Pancreas (tissue), 10 donors: ENCODE data around the gene ZNF511. TPM values are rescaled to one million over a fixed set of nuclear protein-coding genes. Genes with fewer than 3 reads are reported as not detected.

Source experiments
- ATAC-seq, 4 donors: fragments of 200-7000 bp; cut with Tn5 transposase; one replicate each; pipeline versions ENCODE4 v1.8.0 to v1.9.1; 2020; ENCODE audit warnings: mild to moderate bottlenecking in 4 of 4, moderate library complexity in 4 of 4
- DNase-seq, 6 donors: peaks; one replicate each; pipeline ENCODE4 v3.0.0-alpha.2; 2020
- FAIRE-seq: peaks from 2 replicates; lab custom pipeline; 2012; peaks lifted over from hg19 to GRCh38; lab: Jason Lieb, UNC
- H3K27ac ChIP-seq, 4 donors: fragments of 200-600 bp; sonication (generic); 1 replicate in 3 of 4; 2 replicates in 1 of 4; pipeline versions ENCODE4 v1.5.0 to v1.8.0; 2020
- H3K27me3 ChIP-seq, 4 donors: fragments of 200-600 bp; one replicate each; pipeline ENCODE4 v1.8.0; 2021
- H3K36me3 ChIP-seq, 3 donors: fragments of 200-600 bp; sonication (generic) in 1 of 3; one replicate each; pipeline versions ENCODE4 v1.5.0 to v1.8.0; 2020 to 2021
- H3K4me1 ChIP-seq, 3 donors: fragments of 200-600 bp; one replicate each; pipeline ENCODE4 v1.8.0; 2021
- H3K4me3 ChIP-seq, 4 donors: fragments of 200-600 bp; sonication (generic) in 2 of 4; one replicate each; pipeline versions ENCODE4 v1.5.0 to v1.8.0; 2020 to 2021
- H3K9me3 ChIP-seq, 4 donors: fragments of 200-600 bp; one replicate each; pipeline ENCODE4 v1.8.0; 2021
- WGBS, 2 donors: extraction: QIAGEN DNeasy Blood & Tissue Kit; methylation state at CpG; one replicate each; pipeline ENCODE4 v1.1.7; 2013; 5-methylcytosine and 5-hydroxymethylcytosine counted together
- intact Hi-C, 3 donors: fragments of 100-400 bp; cut with DNase I; formaldehyde crosslinking; loops; one replicate each; pipeline versions ENCODE4 v1.11.1 to v1.14.2; 2022
- polyA plus RNA-seq, 2 donors: library from polyadenylated mRNA; stranded (reverse); fragments of 200-250 nt; gene quantifications; one replicate each; pipeline ENCODE4 v1.2.3, GENCODE V29; 2013
- total RNA-seq, 6 donors: library from RNA; stranded (reverse); fragmentation: NEBNext Ultra II Directional in 4 of 6; extraction: Animal tissue kit (Norgen Biotek cat#: 25700) in 4 of 6; gene quantifications; one replicate each; pipeline versions ENCODE4 v1.2.1 to v1.2.4, GENCODE V29; 2021 to 2023
- TF ChIP-seq, protein P1 (sequence below), 4 donors: fragments of 200-600 bp; sonication (generic) in 3 of 4; IDR thresholded peaks; one replicate each; pipeline versions ENCODE4 v1.5.0 to v1.8.0; 2021; ENCODE audit warnings: antibody characterized with exemption in 4 of 4
- donor health status: healthy with polysubstance abuse.
- donor health status: DM: no; HTN: no; CAD: no; lungs with moderate emphysema.
- donor health status: DM: no; HTN: no; CAD: no.
- donor health status: control.
- donor health status: control.
- donor health status: Bipolar disorder and iron deficiency.
- donor health status: DM: yes; HTN: yes; CAD: no.
- donor health status: DM: no; HTN: no; CAD: no.
- donor health status: DM: no; HTN: no; CAD: no.
- donor health status: DM: yes; HTN: yes; CAD: no.

Gene ZNF511
- total and polyA plus RNA-seq, 8 donors, result 13.3 to 40.3 (median 17.3) TPM

DNA sequence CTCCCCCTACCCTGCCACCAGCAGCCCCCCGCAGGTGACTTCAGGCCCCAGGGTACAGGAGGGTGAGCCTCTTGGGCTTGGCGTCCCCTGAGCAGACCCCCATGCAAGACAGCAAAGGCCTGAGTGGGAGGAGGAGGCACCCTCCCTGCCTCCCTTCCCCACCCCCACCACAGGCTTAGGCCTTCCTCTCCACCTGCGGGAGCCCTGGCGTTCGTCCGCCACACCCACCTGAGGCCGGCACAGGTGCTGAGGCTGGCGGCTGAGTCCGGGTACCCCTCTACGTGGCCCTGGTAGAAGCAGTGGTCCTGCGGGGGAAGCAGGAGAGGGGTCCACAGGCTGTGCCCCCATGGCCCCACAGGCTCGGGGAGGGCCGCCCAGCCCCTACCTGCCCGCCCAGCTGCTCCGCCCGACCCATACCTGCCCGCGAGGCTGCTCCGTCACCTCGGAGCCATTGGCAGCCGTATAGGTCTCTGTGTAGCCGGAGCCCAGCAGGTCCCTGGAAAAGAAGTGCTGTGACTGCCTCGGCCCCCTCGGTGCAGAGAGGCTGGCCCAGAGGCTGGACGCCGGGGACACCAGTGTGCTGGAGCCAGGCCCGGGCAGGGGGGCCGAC lies 35.1 kb upstream of the ZNF511 start:
- Histone ChIP-seq H3K4me3 (no peak overlapping the region), H3K36me3 (peaks cover 0 to 6% (median 0%) of the 10 kb centered on the region in 3 donors), H3K9me3 (no peaks in the 10 kb centered on the region), H3K4me1 (peaks cover 9 to 16% (median 14%) of the 10 kb centered on the region in 3 donors), H3K27me3 (no peaks in the 10 kb centered on the region), H3K27ac (no peak overlapping the region)
- FAIRE-seq (no peak), DNase-seq (peak in 1 of 6 donors; percentile 69), ATAC-seq (no peak)
- intact Hi-C loops, result no loop called here
- WGBS, 2 donors, result 91 to 92% methylated on average over 26 to 28 of the region's 28 CpGs
- TF ChIP-seq, protein P1, sequence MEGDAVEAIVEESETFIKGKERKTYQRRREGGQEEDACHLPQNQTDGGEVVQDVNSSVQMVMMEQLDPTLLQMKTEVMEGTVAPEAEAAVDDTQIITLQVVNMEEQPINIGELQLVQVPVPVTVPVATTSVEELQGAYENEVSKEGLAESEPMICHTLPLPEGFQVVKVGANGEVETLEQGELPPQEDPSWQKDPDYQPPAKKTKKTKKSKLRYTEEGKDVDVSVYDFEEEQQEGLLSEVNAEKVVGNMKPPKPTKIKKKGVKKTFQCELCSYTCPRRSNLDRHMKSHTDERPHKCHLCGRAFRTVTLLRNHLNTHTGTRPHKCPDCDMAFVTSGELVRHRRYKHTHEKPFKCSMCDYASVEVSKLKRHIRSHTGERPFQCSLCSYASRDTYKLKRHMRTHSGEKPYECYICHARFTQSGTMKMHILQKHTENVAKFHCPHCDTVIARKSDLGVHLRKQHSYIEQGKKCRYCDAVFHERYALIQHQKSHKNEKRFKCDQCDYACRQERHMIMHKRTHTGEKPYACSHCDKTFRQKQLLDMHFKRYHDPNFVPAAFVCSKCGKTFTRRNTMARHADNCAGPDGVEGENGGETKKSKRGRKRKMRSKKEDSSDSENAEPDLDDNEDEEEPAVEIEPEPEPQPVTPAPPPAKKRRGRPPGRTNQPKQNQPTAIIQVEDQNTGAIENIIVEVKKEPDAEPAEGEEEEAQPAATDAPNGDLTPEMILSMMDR (IDR thresholded peaks at IDR 0.05), result no peak

DNA sequence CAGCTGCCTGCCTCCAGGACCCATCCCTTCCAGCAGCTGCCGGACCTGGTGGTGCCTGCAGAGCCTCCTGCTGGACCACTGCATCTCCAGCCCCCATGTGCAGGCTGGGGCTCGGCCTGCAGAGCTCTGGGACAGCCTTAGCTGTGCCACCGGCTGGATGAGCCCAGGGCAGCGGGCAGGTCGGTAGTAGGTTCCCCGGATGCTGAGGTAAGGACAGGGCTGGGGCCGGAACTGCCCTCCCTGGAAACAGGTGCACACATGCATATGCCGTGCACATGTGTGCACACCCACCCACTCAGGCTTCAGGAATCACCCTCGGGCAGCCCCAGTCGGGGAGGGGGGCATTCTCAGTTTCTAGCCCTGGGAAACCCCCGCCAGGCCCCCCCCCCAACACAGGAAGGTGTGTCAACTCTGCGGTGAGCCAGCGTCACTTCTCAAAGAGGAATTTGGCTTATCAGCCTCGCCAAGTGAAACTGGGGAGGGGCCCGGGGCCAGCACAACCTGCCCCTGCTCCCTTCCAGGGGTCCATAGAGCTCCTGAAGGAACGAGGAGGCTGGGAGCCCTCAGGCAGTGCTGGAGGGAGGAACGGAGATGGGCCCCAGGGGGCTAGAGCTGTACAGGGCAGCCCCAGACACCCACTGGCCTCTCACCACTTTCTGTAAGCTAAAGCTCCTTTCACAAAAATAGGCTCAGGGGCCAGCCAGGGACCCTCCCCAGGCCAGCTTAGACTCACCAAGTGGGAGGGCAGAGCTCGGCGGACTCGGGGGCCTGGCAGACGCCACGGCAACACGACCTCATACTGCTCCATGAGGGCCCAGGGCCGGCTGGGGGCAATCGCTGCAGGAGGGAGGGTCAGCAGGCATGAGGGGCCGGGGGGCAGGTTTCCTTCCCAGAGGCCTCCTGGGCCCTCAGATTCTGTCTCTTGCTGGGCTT lies 33.7 kb upstream of the ZNF511 start:
- DNase-seq, result peak in 1 of 6 donors; percentile 77
- H3K4me1 ChIP-seq, result peaks cover 13 to 20% (median 18%) of the 10 kb centered on the region in 3 donors
- FAIRE-seq, result no peak
- TF ChIP-seq, protein P1 (IDR thresholded peaks at IDR 0.05), result no peak
- intact Hi-C loops, result no loop called here
- no peaks in the 10 kb centered on the region for H3K27me3 ChIP-seq
- ATAC-seq, result no peak
- H3K9me3 ChIP-seq, result no peaks in the 10 kb centered on the region
- 70 to 77% methylated on average over 26 of the region's 26 CpGs for WGBS, 2 donors
- peak overlapping the region in 1 of 4 donors; percentile 39 for H3K4me3 ChIP-seq
- no peak overlapping the region for H3K27ac ChIP-seq
- H3K36me3 ChIP-seq, result peaks cover 0 to 6% (median 0%) of the 10 kb centered on the region in 3 donors

DNA sequence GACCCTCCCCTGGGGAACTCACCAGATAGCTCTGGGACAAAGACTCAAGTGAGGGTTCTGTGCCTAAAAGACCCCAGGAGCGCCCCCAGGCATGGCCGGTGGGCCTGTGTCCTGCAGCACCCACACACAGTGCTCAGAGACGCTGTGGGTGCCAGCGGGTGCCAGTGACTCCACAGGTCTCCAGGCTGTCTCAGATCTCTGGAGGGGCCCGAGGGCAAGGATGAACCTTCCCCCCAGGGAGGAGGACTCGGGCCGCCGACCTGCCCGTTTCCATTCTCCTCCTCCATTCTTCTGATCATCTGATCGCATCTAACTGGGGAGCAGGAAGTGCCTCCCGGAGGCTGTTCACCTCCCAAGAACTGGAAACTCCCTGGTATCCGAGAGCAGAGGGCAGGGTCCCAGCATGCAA lies 33.0 kb upstream of the ZNF511 start:
- peaks cover 0 to 6% (median 0%) of the 10 kb centered on the region in 3 donors for H3K36me3 ChIP-seq
- no peaks in the 10 kb centered on the region for H3K9me3 ChIP-seq
- intact Hi-C loops, result no loop called here
- FAIRE-seq, result no peak
- TF ChIP-seq, protein P1 (IDR thresholded peaks at IDR 0.05), result no peak
- ATAC-seq, result no peak
- peaks cover 13 to 20% (median 18%) of the 10 kb centered on the region in 3 donors for H3K4me1 ChIP-seq
- DNase-seq, result no peak
- peak overlapping the region in 1 of 4 donors; percentile 39 for H3K4me3 ChIP-seq
- no peaks in the 10 kb centered on the region for H3K27me3 ChIP-seq
- WGBS, 2 donors, result 68 to 70% methylated on average over 11 to 12 of the region's 12 CpGs
- H3K27ac ChIP-seq, result no peak overlapping the region

DNA sequence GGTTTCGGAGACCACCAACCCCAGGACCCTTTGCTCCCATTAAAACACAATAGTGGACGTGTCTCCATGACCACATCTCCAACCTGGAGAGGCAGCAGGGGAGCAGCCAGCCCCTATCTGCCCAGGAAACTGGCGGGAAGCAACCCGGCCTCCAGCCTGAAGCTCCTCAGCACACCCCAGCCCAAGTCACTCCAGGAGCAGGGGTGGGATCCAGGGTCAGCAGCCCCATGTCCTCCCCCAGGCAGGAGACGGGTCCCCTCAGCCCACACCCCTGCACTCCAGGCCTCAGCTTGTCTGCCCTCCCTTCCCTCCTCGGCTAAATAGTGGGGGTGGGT lies 32.6 kb upstream of the ZNF511 start:
- no peak overlapping the region for H3K27ac ChIP-seq
- peaks cover 0 to 3% (median 0%) of the 10 kb centered on the region in 3 donors for H3K36me3 ChIP-seq
- TF ChIP-seq, protein P1 (IDR thresholded peaks at IDR 0.05), result no peak
- no peak for ATAC-seq
- intact Hi-C loops, result no loop called here
- no peak for FAIRE-seq
- no peaks in the 10 kb centered on the region for H3K27me3 ChIP-seq
- peaks cover 13 to 20% (median 18%) of the 10 kb centered on the region in 3 donors for H3K4me1 ChIP-seq
- no peaks in the 10 kb centered on the region for H3K9me3 ChIP-seq
- no peak for DNase-seq
- WGBS, 2 donors, result 62 to 72% methylated on average over 5 to 6 of the region's 6 CpGs
- H3K4me3 ChIP-seq, result peak overlapping the region in 1 of 4 donors; percentile 39
